ENCODE data around the gene ABCA12. TPM values are rescaled to one million over a fixed set of nuclear protein-coding genes. Genes with fewer than 3 reads are reported as not detected.

Gene ABCA12
- total RNA-seq, 6 experiments from 2014 or later, result 0.05 to 0.38 (median 0.08) TPM; not detected in 1

- Mint-ChIP-seq H3K9me3 (no peaks in the 10 kb centered on the region), H3K27me3 (ENCODE audit: insufficient read depth) (0 out of 2 replicates have a peak, but pooled peaks cover 1% of the 10 kb centered on the region), H3K27ac (no peak overlapping the region), H3K4me1 (ENCODE audit: low read depth) (no peaks in the 10 kb centered on the region), H3K36me3 (ENCODE audit: low read depth) (no peaks in the 10 kb centered on the region), H3K4me3 (no peak overlapping the region)
- no peak for DNase-seq
- TF ChIP-seq CTCF (IDR thresholded peaks at IDR 0.05), result no peak
These were observed 102.1 kb downstream of the ABCA12 start for GRCh38 chr2:215036314-215036713.

GRCh38 chr2:215034154-215034553 is 104.3 kb downstream of the ABCA12 start:
- TF ChIP-seq CTCF (IDR thresholded peaks at IDR 0.05), result no peak
- Mint-ChIP-seq H3K27ac (no peak overlapping the region), H3K27me3 (ENCODE audit: insufficient read depth) (peaks cover 1% of the 10 kb centered on the region; the same call in 1 of the 2 replicates), H3K4me3 (no peak overlapping the region), H3K36me3 (ENCODE audit: low read depth) (no peaks in the 10 kb centered on the region), H3K4me1 (ENCODE audit: low read depth) (no peaks in the 10 kb centered on the region), H3K9me3 (no peaks in the 10 kb centered on the region)
- no peak for DNase-seq

GRCh38 chr2:215032153-215032552 is 106.3 kb downstream of the ABCA12 start:
- Mint-ChIP-seq H3K9me3 (no peaks in the 10 kb centered on the region), H3K4me1 (ENCODE audit: low read depth) (peaks cover 15% of the 10 kb centered on the region), H3K36me3 (ENCODE audit: low read depth) (no peaks in the 10 kb centered on the region), H3K27me3 (ENCODE audit: insufficient read depth) (peaks cover 1% of the 10 kb centered on the region; the same call in 1 of the 2 replicates), H3K27ac (no peak overlapping the region), H3K4me3 (no peak overlapping the region)
- no peak for TF ChIP-seq CTCF (IDR thresholded peaks at IDR 0.05)
- no peak for DNase-seq

- H3K27ac Mint-ChIP-seq, result no peak overlapping the region
- H3K36me3 Mint-ChIP-seq (ENCODE audit: low read depth), result no peaks in the 10 kb centered on the region
- H3K9me3 Mint-ChIP-seq, result no peaks in the 10 kb centered on the region
- no peak for TF ChIP-seq CTCF (IDR thresholded peaks at IDR 0.05)
- H3K4me1 Mint-ChIP-seq (ENCODE audit: low read depth), result peaks cover 15% of the 10 kb centered on the region
- no peak overlapping the region for H3K4me3 Mint-ChIP-seq
- peaks cover 1% of the 10 kb centered on the region; the same call in 1 of the 2 replicates for H3K27me3 Mint-ChIP-seq (ENCODE audit: insufficient read depth)
- no peak for DNase-seq
These were observed 107.1 kb downstream of the ABCA12 start for GRCh38 chr2:215031321-215031720.

- peaks cover 1% of the 10 kb centered on the region; the same call in 1 of the 2 replicates for H3K27me3 Mint-ChIP-seq (ENCODE audit: insufficient read depth)
- DNase-seq, result no peak
- no peak for TF ChIP-seq CTCF (IDR thresholded peaks at IDR 0.05)
- H3K9me3 Mint-ChIP-seq, result no peaks in the 10 kb centered on the region
- no peak overlapping the region for H3K27ac Mint-ChIP-seq
- no peaks in the 10 kb centered on the region for H3K36me3 Mint-ChIP-seq (ENCODE audit: low read depth)
- peaks cover 15% of the 10 kb centered on the region for H3K4me1 Mint-ChIP-seq (ENCODE audit: low read depth)
- H3K4me3 Mint-ChIP-seq, result no peak overlapping the region
These were observed 108.5 kb downstream of the ABCA12 start for GRCh38 chr2:215029936-215030335.

- peaks cover 1% of the 10 kb centered on the region; the same call in 1 of the 2 replicates for H3K27me3 Mint-ChIP-seq (ENCODE audit: insufficient read depth)
- no peak for TF ChIP-seq CTCF (IDR thresholded peaks at IDR 0.05)
- no peak overlapping the region for H3K4me3 Mint-ChIP-seq
- H3K4me1 Mint-ChIP-seq (ENCODE audit: low read depth), result peaks cover 16% of the 10 kb centered on the region
- H3K9me3 Mint-ChIP-seq, result no peaks in the 10 kb centered on the region
- H3K27ac Mint-ChIP-seq, result peak overlapping the region; percentile 64
- peak; percentile 40 for DNase-seq
- H3K36me3 Mint-ChIP-seq (ENCODE audit: low read depth), result no peaks in the 10 kb centered on the region
These were observed 110.2 kb downstream of the ABCA12 start for GRCh38 chr2:215028231-215028630.

Data from HFFc6 (cell line).